Chondrocyte (in vitro differentiated cells): ENCODE data around the gene PDE4D. TPM values are rescaled to one million over a fixed set of nuclear protein-coding genes. Genes with fewer than 3 reads are reported as not detected.

ENCODE experiments used
- DNase-seq: peaks from one replicate; pipeline ENCODE4 v3.0.0; 2021; ENCODE audit warnings: mixed read lengths, low spot score
- H3K27ac Mint-ChIP-seq: one replicate; pipeline ENCODE4 v1.8.0; 2021; ENCODE audit warnings: mild to moderate bottlenecking, moderate library complexity, mixed read lengths; ENCODE audit not compliant: unreplicated experiment
- H3K27me3 Mint-ChIP-seq: 2 replicates; pipeline ENCODE4 v1.8.0; 2021; ENCODE audit warnings: low read depth, mixed read lengths
- H3K36me3 Mint-ChIP-seq: 2 replicates; pipeline ENCODE4 v1.8.0; 2021; ENCODE audit warnings: low read depth, mixed read lengths
- H3K4me1 Mint-ChIP-seq: 2 replicates; pipeline ENCODE4 v1.8.0; 2021; ENCODE audit warnings: low read depth, mild to moderate bottlenecking, mixed read lengths
- H3K4me3 Mint-ChIP-seq: one replicate; pipeline ENCODE4 v1.8.0; 2021; ENCODE audit warnings: mild to moderate bottlenecking, moderate library complexity, mixed read lengths; ENCODE audit not compliant: unreplicated experiment
- H3K9me3 Mint-ChIP-seq: 2 replicates; pipeline ENCODE4 v1.8.0; 2021; ENCODE audit warnings: low read depth, mixed read lengths
- CTCF ChIP-seq: fragments of 200-600 bp; sonication (generic); IDR thresholded peaks from 2 replicates; pipeline ENCODE4 v1.5.0; 2021; ENCODE audit warnings: antibody characterized with exemption, mild to moderate bottlenecking, moderate library complexity
- total RNA-seq: library from RNA; stranded (reverse); gene quantifications from 3 replicates; pipeline ENCODE4 v1.2.1, GENCODE V29; 2021

PDE4D gene
- total RNA-seq, 1 donor from 2014 or later: 21.1 TPM

- Mint-ChIP-seq H3K4me3 (no peak overlapping the region), H3K9me3 (no peaks in the 10 kb centered on the region), H3K36me3 (no peaks in the 10 kb centered on the region), H3K27ac (no peak overlapping the region), H3K4me1 (peaks cover 7% of the 10 kb centered on the region), H3K27me3 (no peaks in the 10 kb centered on the region)
- no peak for TF ChIP-seq CTCF
- no peak for DNase-seq
Observed at GRCh38 chr5:59158637-59159391, 734.7 kb downstream of the PDE4D start.

- no peak for TF ChIP-seq CTCF
- H3K27ac Mint-ChIP-seq: no peak overlapping the region
- no peak overlapping the region for H3K4me3 Mint-ChIP-seq
- H3K9me3 Mint-ChIP-seq: no peaks in the 10 kb centered on the region
- DNase-seq: no peak
- H3K27me3 Mint-ChIP-seq: no peaks in the 10 kb centered on the region
- H3K36me3 Mint-ChIP-seq: no peaks in the 10 kb centered on the region
- peaks cover 3% of the 10 kb centered on the region for H3K4me1 Mint-ChIP-seq
Observed at GRCh38 chr5:59158165-59158564, 735.4 kb downstream of the PDE4D start.

GRCh38 chr5:59157068-59157467 is 736.5 kb downstream of the PDE4D start:
- no peak overlapping the region for H3K27ac Mint-ChIP-seq
- H3K4me3 Mint-ChIP-seq: no peak overlapping the region
- peaks cover 3% of the 10 kb centered on the region for H3K4me1 Mint-ChIP-seq
- DNase-seq: no peak
- no peak for TF ChIP-seq CTCF
- H3K27me3 Mint-ChIP-seq: no peaks in the 10 kb centered on the region
- H3K36me3 Mint-ChIP-seq: no peaks in the 10 kb centered on the region
- no peaks in the 10 kb centered on the region for H3K9me3 Mint-ChIP-seq

- TF ChIP-seq CTCF: no peak
Observed at GRCh38 chr5:59152701-59153245, 740.8 kb downstream of the PDE4D start.

GRCh38 chr5:59151162-59151889 is 742.2 kb downstream of the PDE4D start:
- no peak for DNase-seq
- no peaks in the 10 kb centered on the region for H3K36me3 Mint-ChIP-seq
- TF ChIP-seq CTCF: no peak
- no peaks in the 10 kb centered on the region for H3K4me1 Mint-ChIP-seq
- H3K27ac Mint-ChIP-seq: no peak overlapping the region
- no peak overlapping the region for H3K4me3 Mint-ChIP-seq
- no peaks in the 10 kb centered on the region for H3K9me3 Mint-ChIP-seq
- H3K27me3 Mint-ChIP-seq: no peaks in the 10 kb centered on the region

More at GRCh38 chr5:59152701-59153245, 740.8 kb downstream of the PDE4D start:
- no peak overlapping the region for H3K4me3 Mint-ChIP-seq
- H3K27ac Mint-ChIP-seq: no peak overlapping the region
- H3K36me3 Mint-ChIP-seq: no peaks in the 10 kb centered on the region
- H3K27me3 Mint-ChIP-seq: no peaks in the 10 kb centered on the region
- no peak for DNase-seq
- no peaks in the 10 kb centered on the region for H3K9me3 Mint-ChIP-seq
- H3K4me1 Mint-ChIP-seq: no peaks in the 10 kb centered on the region
